Activated naive CD8-positive, alpha-beta T cell treated with anti-CD3 and anti-CD28 coated beads for 36 hours (primary cell): ENCODE results near the gene MAPK11. TPM values are rescaled to one million over a fixed set of nuclear protein-coding genes. Genes with fewer than 3 reads are reported as not detected.
A peak's percentile ranks its signal among the peaks of the same experiment; 100 is the strongest.

Source experiments
- DNase-seq: peaks from one replicate; pipeline ENCODE4 v3.0.0; 2021
- H3K27ac Mint-ChIP-seq: one replicate; pipeline ENCODE4 v1.8.0; 2022; ENCODE audit warnings: mild to moderate bottlenecking, moderate library complexity, mixed read lengths
- H3K27me3 Mint-ChIP-seq: one replicate; pipeline ENCODE4 v1.8.0; 2022; ENCODE audit warnings: mild to moderate bottlenecking, mixed read lengths
- H3K36me3 Mint-ChIP-seq: one replicate; pipeline ENCODE4 v1.8.0; 2021; ENCODE audit warnings: mild to moderate bottlenecking, mixed read lengths
- H3K4me1 Mint-ChIP-seq: one replicate; pipeline ENCODE4 v1.8.0; 2021; ENCODE audit warnings: mixed read lengths
- H3K4me3 Mint-ChIP-seq: one replicate; pipeline ENCODE4 v1.8.0; 2022; ENCODE audit warnings: mild to moderate bottlenecking, moderate library complexity, mixed read lengths
- H3K9me3 Mint-ChIP-seq: one replicate; pipeline ENCODE4 v1.8.0; 2022; ENCODE audit warnings: mixed read lengths
- total RNA-seq, 2 experiments: library from RNA; stranded (reverse); gene quantifications; one replicate each; pipeline ENCODE4 v1.2.3, GENCODE V29; 2021

MAPK11 gene
- total RNA-seq, 2 experiments from 2014 or later: 3.2 to 3.3 TPM

DNA sequence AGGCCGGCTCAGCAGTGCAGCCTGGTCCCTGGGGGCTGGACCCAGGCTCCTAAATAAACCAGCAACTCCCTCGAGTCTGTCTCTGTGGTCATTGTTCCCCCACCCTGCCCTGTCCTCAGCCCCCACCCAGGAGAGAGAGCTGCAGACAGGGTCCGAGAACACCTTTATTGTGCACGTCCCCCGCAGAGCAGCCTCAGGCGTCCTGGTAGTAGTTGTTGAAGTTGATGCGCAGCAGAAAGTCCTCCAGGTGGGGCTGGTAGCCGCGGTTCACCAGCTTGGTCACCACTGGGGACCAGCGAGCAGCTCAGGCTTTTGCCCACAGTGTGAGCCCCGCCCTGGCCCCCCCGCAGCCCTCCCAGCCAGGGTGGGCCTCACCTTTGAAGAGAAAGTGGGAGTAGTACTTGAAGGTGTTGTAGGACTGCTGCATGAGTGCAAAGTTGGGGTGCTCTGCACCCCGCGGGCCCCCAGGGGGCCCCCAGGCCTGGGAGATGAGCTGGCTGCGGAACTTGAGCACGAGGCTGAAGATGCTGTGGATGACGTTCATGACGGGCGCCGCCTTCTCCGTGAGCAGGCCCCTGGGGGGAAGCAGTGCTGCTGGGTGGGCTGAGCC, 52.5 kb downstream of the MAPK11 start:
- peaks cover 4% of the 10 kb centered on the region for H3K27me3 Mint-ChIP-seq
- H3K4me1 Mint-ChIP-seq: peaks cover 3% of the 10 kb centered on the region
- no peak for DNase-seq
- no peak overlapping the region for H3K27ac Mint-ChIP-seq
- H3K36me3 Mint-ChIP-seq: peaks cover 26% of the 10 kb centered on the region
- no peak overlapping the region for H3K4me3 Mint-ChIP-seq
- H3K9me3 Mint-ChIP-seq: no peaks in the 10 kb centered on the region

DNA sequence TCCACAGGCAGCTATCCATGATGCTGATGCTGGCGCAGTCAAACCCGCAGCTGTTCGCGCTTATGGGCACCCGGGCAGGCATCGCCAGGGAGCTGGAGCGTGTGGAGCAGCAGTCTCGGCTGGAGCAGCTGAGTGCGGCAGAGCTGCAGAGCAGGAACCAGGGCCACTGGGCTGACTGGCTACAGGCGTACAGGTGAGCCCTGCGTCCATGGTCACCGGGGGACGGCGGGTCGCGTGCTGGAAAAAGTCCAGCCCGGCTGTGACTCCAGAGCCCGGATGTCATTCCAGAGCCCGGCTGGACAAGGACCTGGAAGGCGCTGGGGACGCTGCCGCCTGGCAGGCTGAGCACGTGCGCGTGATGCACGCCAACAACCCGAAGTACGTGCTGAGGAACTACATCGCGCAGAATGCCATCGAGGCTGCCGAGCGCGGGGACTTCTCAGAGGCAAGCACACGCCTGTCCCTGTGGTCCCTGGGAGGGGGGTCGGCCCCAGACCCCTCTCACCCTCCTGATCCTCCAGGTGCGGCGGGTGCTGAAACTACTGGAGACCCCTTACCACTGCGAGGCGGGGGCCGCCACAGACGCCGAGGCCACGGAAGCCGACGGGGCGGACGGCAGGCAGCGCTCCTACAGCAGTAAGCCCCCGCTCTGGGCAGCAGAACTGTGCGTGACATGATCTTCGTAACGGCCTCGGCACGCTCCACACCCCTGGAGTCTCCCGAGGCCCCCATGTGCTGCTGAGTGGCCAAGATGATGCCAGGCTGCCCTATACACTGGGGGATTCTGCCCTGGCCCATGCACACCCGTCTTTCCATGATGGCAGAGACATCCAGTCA, 53.3 kb downstream of the MAPK11 start:
- Mint-ChIP-seq H3K27ac (no peak overlapping the region), H3K4me3 (no peak overlapping the region), H3K36me3 (peaks cover 26% of the 10 kb centered on the region), H3K4me1 (peaks cover 3% of the 10 kb centered on the region), H3K27me3 (peaks cover 4% of the 10 kb centered on the region), H3K9me3 (no peaks in the 10 kb centered on the region)
- DNase-seq: no peak

DNA sequence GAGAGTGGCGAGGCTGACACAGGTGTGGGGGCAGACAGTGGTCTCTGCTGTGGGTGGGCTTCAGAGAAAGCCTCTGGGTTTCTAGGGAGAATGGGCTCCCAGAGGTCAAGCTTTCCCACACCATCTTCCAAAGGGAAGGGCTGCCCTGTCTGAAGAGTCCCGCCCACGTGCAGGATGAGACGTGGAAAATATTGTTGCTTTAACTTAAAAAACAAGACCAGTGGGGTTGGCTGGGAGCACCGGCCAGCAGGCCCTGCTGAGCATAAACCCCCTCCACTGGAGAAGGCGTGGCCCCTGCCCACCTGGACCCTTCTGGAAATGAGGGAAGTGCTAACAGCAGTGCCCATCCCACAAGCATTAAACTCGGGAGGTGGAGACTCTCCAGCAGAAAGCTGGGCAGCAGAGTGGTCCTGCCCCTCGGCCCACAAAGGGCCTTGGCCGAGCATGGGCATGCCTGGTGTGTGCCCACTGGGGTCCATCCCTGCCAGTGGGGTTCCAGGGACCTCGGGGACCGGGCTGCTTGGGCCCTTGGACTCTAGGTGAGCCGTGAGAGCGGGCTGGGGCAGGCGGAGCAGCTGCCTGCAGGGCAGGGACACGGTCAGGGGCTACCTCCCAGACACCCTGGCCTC, 54.0 kb downstream of the MAPK11 start:
- no peak for DNase-seq
- no peaks in the 10 kb centered on the region for H3K9me3 Mint-ChIP-seq
- H3K36me3 Mint-ChIP-seq: peaks cover 24% of the 10 kb centered on the region
- peaks cover 4% of the 10 kb centered on the region for H3K27me3 Mint-ChIP-seq
- H3K4me1 Mint-ChIP-seq: peaks cover 3% of the 10 kb centered on the region
- peak overlapping the region; percentile 42 for H3K27ac Mint-ChIP-seq
- no peak overlapping the region for H3K4me3 Mint-ChIP-seq

DNA sequence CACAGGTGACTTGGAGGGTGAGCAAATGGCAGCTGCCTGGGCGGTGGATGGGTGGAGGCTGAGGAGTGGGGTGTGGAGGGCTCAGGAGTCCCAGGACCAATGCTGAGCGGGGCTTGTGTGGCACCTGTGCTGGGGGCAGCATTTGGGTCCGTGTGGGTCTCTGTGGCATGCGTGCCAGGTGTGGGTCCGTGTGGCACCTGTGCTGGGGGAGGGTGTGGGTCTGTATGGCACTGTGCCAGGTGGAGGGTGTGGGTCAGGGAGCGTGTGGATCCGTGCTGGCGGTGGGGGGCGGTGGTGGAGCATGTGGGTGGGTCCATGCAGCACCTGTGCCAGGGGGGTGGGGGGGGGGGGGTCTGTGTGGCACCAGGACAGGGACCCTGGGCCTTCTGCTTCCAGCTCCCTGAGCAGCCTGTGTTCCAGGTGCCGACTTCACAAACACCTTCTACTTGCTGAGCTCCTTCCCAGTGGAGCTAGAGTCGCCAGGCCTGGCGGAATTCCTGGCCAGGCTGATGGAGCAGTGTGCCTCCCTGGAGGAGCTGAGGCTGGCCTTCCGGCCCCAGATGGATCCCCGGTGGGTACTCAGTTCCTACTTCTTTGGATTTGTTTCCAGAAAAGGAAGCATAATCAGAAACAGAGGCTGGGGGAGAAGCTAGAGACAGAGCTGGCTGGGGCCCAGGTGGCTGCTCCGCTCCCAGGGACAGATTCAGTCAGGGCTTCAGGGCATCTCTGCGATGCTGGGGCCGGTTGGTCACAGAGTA, 54.7 kb downstream of the MAPK11 start:
- peak overlapping the region; percentile 42 for H3K27ac Mint-ChIP-seq
- peaks cover 3% of the 10 kb centered on the region for H3K4me1 Mint-ChIP-seq
- H3K4me3 Mint-ChIP-seq: no peak overlapping the region
- no peak for DNase-seq
- H3K9me3 Mint-ChIP-seq: no peaks in the 10 kb centered on the region
- H3K36me3 Mint-ChIP-seq: peaks cover 20% of the 10 kb centered on the region
- H3K27me3 Mint-ChIP-seq: peaks cover 4% of the 10 kb centered on the region

Other genes starting within 250 kb of the MAPK11 start
- not detected for gene TTLL8, start 212.1 kb downstream of the MAPK11 start, total RNA-seq
- gene MLC1, start 185.0 kb downstream of the MAPK11 start, total RNA-seq: 1 to 10 TPM; 1.5 to 2.1 TPM
- gene MOV10L1, start 180.4 kb downstream of the MAPK11 start, total RNA-seq: under 1 TPM; 0.14 to 0.23 TPM
- 1 to 10 TPM in 1 of 2 experiments, under 1 TPM in 1; 0.66 to 1.0 TPM for gene PANX2, start 99.6 kb downstream of the MAPK11 start, total RNA-seq
- 10 to 100 TPM; 77.8 to 79.4 TPM for gene TRABD, start 84.5 kb downstream of the MAPK11 start, total RNA-seq
- gene SELENOO, start 69.4 kb downstream of the MAPK11 start, total RNA-seq: 10 to 100 TPM; 20.0 to 20.9 TPM
- 10 to 100 TPM; 38.7 to 41.7 TPM for gene TUBGCP6, start 25.4 kb downstream of the MAPK11 start, total RNA-seq
- 10 to 100 TPM; 37.3 to 42.3 TPM for gene HDAC10, start 19.1 kb downstream of the MAPK11 start, total RNA-seq
- 1 to 10 TPM; 3.5 to 3.6 TPM for gene MAPK12, start 8.7 kb downstream of the MAPK11 start, total RNA-seq
- 10 to 100 TPM; 16.1 to 16.8 TPM for gene PLXNB2, start 37.3 kb upstream of the MAPK11 start, total RNA-seq
- gene DENND6B, start 56.6 kb upstream of the MAPK11 start, total RNA-seq: 1 to 10 TPM; 4.2 to 4.7 TPM
- 10 to 100 TPM; 38.3 to 41.2 TPM for gene PPP6R2, start 72.9 kb upstream of the MAPK11 start, total RNA-seq
- 100 to 1,000 TPM; 101 to 102 TPM for gene SBF1, start 204.7 kb upstream of the MAPK11 start, total RNA-seq
- gene ADM2, start 211.2 kb upstream of the MAPK11 start, total RNA-seq: 1 to 10 TPM; 6.7 to 7.5 TPM
- under 1 TPM in 1 of 2 experiments, not detected in 1; 0.29 TPM for gene MIOX, start 216.5 kb upstream of the MAPK11 start, total RNA-seq
- 10 to 100 TPM; 59.3 to 62.6 TPM for gene LMF2, start 237.3 kb upstream of the MAPK11 start, total RNA-seq
- 100 to 1,000 TPM; 143 to 152 TPM for gene NCAPH2, start 237.8 kb upstream of the MAPK11 start, total RNA-seq